ENCODE data around the gene MAD1L1. TPM values are rescaled to one million over a fixed set of nuclear protein-coding genes. Genes with fewer than 3 reads are reported as not detected.

Gene MAD1L1
- total and polyA plus RNA-seq, 3 donors from 2014 or later: 63.1 to 149 (median 94.6) TPM

- Histone ChIP-seq H3K27me3 (no peaks in the 10 kb centered on the region), H3K27ac (no peak overlapping the region), H3K4me1 (peaks cover 3% of the 10 kb centered on the region), H3K9me3 (no peaks in the 10 kb centered on the region), H3K4me3 (no peak overlapping the region), H3K36me3 (ENCODE audit: low read depth, missing control alignments) (no peaks in the 10 kb centered on the region)
- TF ChIP-seq POLR2A (IDR thresholded peaks at IDR 0.05) (no peak), CTCF (IDR thresholded peaks at IDR 0.05) (no peak)
- intact Hi-C loops (cut with DNase I; ENCODE audit: low total_unique reads): no loop called here
- 86 to 88% methylated on average over 24 to 29 of the region's 29 CpGs for WGBS, 2 donors
- peak; percentile 47 for DNase-seq
These were observed 82.9 kb downstream of the MAD1L1 start for GRCh38 chr7:2149672-2150444.

GRCh38 chr7:2148814-2149213, 83.9 kb downstream of the MAD1L1 start:
- DNase-seq: no peak
- TF ChIP-seq CTCF (IDR thresholded peaks at IDR 0.05): no peak
- no peak for TF ChIP-seq POLR2A (IDR thresholded peaks at IDR 0.05)
- H3K9me3 ChIP-seq: no peaks in the 10 kb centered on the region
- H3K27me3 ChIP-seq: no peaks in the 10 kb centered on the region
- intact Hi-C loops (cut with DNase I; ENCODE audit: low total_unique reads): no loop called here
- H3K27ac ChIP-seq: no peak overlapping the region
- no peaks in the 10 kb centered on the region for H3K36me3 ChIP-seq (ENCODE audit: low read depth, missing control alignments)
- 96 to 100% methylated on average over 7 of the region's 7 CpGs for WGBS, 2 donors
- peaks cover 3% of the 10 kb centered on the region for H3K4me1 ChIP-seq
- no peak overlapping the region for H3K4me3 ChIP-seq

- TF ChIP-seq CTCF (IDR thresholded peaks at IDR 0.05) (no peak), POLR2A (IDR thresholded peaks at IDR 0.05) (no peak)
These were observed 84.6 kb downstream of the MAD1L1 start for GRCh38 chr7:2148189-2148588.

GRCh38 chr7:2146676-2147472, 85.9 kb downstream of the MAD1L1 start:
- Histone ChIP-seq H3K4me3 (no peak overlapping the region), H3K36me3 (ENCODE audit: low read depth, missing control alignments) (no peaks in the 10 kb centered on the region), H3K9me3 (no peaks in the 10 kb centered on the region), H3K27ac (no peak overlapping the region), H3K4me1 (peaks cover 3% of the 10 kb centered on the region), H3K27me3 (no peaks in the 10 kb centered on the region)
- intact Hi-C loops (cut with DNase I; ENCODE audit: low total_unique reads): no loop called here
- 94 to 97% methylated on average over 28 to 34 of the region's 35 CpGs for WGBS, 2 donors
- TF ChIP-seq CTCF (IDR thresholded peaks at IDR 0.05) (no peak), POLR2A (IDR thresholded peaks at IDR 0.05) (no peak)
- DNase-seq: no peak

More at GRCh38 chr7:2148189-2148588, 84.6 kb downstream of the MAD1L1 start:
- intact Hi-C loops (cut with DNase I; ENCODE audit: low total_unique reads): no loop called here
- Histone ChIP-seq H3K4me3 (no peak overlapping the region), H3K27ac (no peak overlapping the region), H3K9me3 (no peaks in the 10 kb centered on the region), H3K27me3 (no peaks in the 10 kb centered on the region), H3K4me1 (peaks cover 3% of the 10 kb centered on the region), H3K36me3 (ENCODE audit: low read depth, missing control alignments) (no peaks in the 10 kb centered on the region)
- no peak for DNase-seq
- 89 to 94% methylated on average over 10 to 11 of the region's 11 CpGs for WGBS, 2 donors
